ENCODE measurements around the gene RTN4RL1.

GRCh38 chr17:1957037-1957436 is 68.1 kb downstream of the RTN4RL1 start:
- TF ChIP-seq CTCF (conservative IDR thresholded peaks at IDR 0.05; ENCODE audit: low read depth, low read length) (no peak), MXI1 (IDR thresholded peaks at IDR 0.05; ENCODE audit: borderline replicate concordance, low read depth, low read length) (no peak), RAD21 (IDR thresholded peaks at IDR 0.05; ENCODE audit: low read length) (no peak), MAFK (IDR thresholded peaks at IDR 0.05; ENCODE audit: low read depth, low read length) (no peak)
